ENCODE results near the gene ENTPD6. TPM values are rescaled to one million over a fixed set of nuclear protein-coding genes. Genes with fewer than 3 reads are reported as not detected.

The ENTPD6 gene
- total RNA-seq, 4 donors from 2014 or later, result 26.5 to 48.4 (median 40.2) TPM

- Histone ChIP-seq H3K27ac (peak overlapping the region in 2 of 4 donors; percentile 17 to 19), H3K4me3 (no peak overlapping the region), H3K36me3 (no peaks in the 10 kb centered on the region), H3K4me1 (peaks cover 13 to 48% (median 17%) of the 10 kb centered on the region in 3 donors), H3K9me3 (no peaks in the 10 kb centered on the region), H3K27me3 (no peaks in the 10 kb centered on the region)
- WGBS, 2 donors, result 71 to 80% methylated on average over 10 of the region's 11 CpGs
- no peak for DNase-seq
- intact Hi-C loops (cut with DNase I), result no loop called here
- TF ChIP-seq POLR2A (IDR thresholded peaks at IDR 0.05) (no peak), CTCF (IDR thresholded peaks at IDR 0.05) (no peak)
Observed at GRCh38 chr20:25198663-25199383, 3.3 kb downstream of the ENTPD6 start.

- no peak overlapping the region for H3K4me3 ChIP-seq
- H3K36me3 ChIP-seq, result no peaks in the 10 kb centered on the region
- no peaks in the 10 kb centered on the region for H3K9me3 ChIP-seq
- 74 to 76% methylated on average over 5 of the region's 5 CpGs for WGBS, 2 donors
- intact Hi-C loops (cut with DNase I), result no loop called here
- peak overlapping the region in 1 of 4 donors; percentile 19 for H3K27ac ChIP-seq
- DNase-seq, result no peak
- H3K27me3 ChIP-seq, result no peaks in the 10 kb centered on the region
- no peak for TF ChIP-seq CTCF (IDR thresholded peaks at IDR 0.05)
- no peak for TF ChIP-seq POLR2A (IDR thresholded peaks at IDR 0.05)
- H3K4me1 ChIP-seq, result peaks cover 13 to 50% (median 17%) of the 10 kb centered on the region in 3 donors
Observed at GRCh38 chr20:25199473-25200260, 4.2 kb downstream of the ENTPD6 start.

- H3K4me3 ChIP-seq, result no peak overlapping the region
- no peak overlapping the region for H3K27ac ChIP-seq
- intact Hi-C loops (cut with DNase I), result no loop called here
- H3K36me3 ChIP-seq, result peaks cover 0 to 13% (median 0%) of the 10 kb centered on the region in 3 donors
- H3K9me3 ChIP-seq, result no peaks in the 10 kb centered on the region
- no peaks in the 10 kb centered on the region for H3K27me3 ChIP-seq
- 61 to 91% methylated on average over 2 of the region's 2 CpGs for WGBS, 2 donors
- TF ChIP-seq CTCF (IDR thresholded peaks at IDR 0.05), result no peak
- TF ChIP-seq POLR2A (IDR thresholded peaks at IDR 0.05), result no peak
- DNase-seq, result no peak
- H3K4me1 ChIP-seq, result peaks cover 4 to 38% (median 11%) of the 10 kb centered on the region in 3 donors
Observed at GRCh38 chr20:25203089-25203488, 7.6 kb downstream of the ENTPD6 start.

- H3K27ac ChIP-seq, result peak overlapping the region in 1 of 4 donors; percentile 25
- WGBS, 2 donors, result 43 to 62% methylated on average over 1 of the region's 1 CpG
Observed at GRCh38 chr20:25203871-25204320, 8.4 kb downstream of the ENTPD6 start.

More at GRCh38 chr20:25203871-25204320, 8.4 kb downstream of the ENTPD6 start:
- no peak for TF ChIP-seq CTCF (IDR thresholded peaks at IDR 0.05)
- TF ChIP-seq POLR2A (IDR thresholded peaks at IDR 0.05), result no peak
- H3K27me3 ChIP-seq, result no peaks in the 10 kb centered on the region
- no peak overlapping the region for H3K4me3 ChIP-seq
- no peak for DNase-seq
- intact Hi-C loops (cut with DNase I), result no loop called here
- H3K36me3 ChIP-seq, result peaks cover 0 to 13% (median 0%) of the 10 kb centered on the region in 3 donors
- peaks cover 4 to 30% (median 10%) of the 10 kb centered on the region in 3 donors for H3K4me1 ChIP-seq
- H3K9me3 ChIP-seq, result no peaks in the 10 kb centered on the region

Data from esophagus squamous epithelium (tissue), 5 donors.